Activated CD8-positive, alpha-beta memory T cell treated with anti-CD3 and anti-CD28 coated beads, Interleukin-2, amount 50 U/mL, for 48 hours (primary cell): ENCODE data around the gene CFAP97D2.

ENCODE experiments used
- DNase-seq: peaks from one replicate; pipeline ENCODE4 v3.0.0-alpha.2; 2020

The CFAP97D2 gene

DNA sequence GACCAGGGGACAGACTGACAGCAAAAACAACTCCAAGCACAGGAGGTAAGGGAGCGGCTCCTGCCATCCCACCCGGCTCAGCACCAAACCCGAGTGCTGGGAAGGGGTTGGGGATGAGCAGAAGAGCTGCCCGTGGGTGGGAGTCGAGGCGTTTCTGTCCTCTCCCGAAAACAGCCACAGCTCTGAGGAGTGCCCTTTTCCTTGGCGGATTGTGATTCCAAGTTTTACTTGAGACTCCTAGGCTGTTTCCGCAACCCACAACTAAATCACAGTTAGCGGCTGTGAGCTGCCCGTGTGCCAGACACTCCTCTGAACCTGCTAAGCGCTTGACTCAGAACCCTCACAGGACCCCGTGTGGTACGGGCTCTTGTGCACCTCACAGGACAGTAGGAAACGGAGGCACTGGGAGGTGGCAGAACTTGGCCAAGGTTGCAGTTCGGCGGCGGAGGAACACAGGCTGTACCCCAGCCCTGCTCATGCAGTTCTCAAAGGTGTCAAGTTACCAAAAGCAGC is 21.4 kb downstream of the CFAP97D2 start:
- no peak for DNase-seq

DNA sequence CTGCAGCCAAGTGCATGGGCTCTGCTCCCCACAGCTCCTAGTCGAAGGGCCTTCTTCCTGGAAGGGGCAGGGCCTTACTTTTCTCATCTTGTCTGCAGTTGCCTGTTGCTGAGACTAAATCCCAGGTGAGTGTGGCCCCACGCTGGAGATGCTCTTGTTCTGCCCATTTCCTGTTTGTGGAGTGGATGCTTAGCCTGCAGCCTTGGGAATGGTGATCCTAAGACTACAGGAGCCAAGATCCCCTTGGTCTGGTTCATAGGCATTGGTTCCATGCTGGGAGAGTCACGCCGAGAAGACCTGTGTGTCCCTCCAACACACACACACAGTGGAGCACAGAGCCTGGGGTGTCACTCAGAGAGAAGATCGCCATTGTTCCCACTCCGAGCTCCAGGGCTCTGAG is 23.5 kb downstream of the CFAP97D2 start:
- DNase-seq: no peak

DNA sequence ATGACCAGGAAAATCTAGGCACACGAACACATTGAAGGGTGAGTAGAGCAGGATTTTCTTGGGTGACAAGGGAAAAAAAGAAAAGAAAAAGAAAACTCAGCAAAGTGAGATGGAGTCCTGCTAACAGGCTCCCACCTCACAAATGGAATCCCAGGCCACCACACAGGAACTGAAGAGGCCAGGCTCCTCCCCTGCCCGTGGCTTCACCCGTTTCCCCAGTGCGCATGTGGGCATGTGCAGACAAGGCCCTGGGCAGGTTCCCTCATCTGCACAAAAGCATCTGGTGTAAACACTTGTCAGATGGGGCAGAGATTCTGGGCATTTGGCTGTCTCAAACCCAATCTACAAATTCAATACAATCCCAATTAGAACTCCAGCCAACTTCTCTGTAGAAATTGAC is 24.5 kb downstream of the CFAP97D2 start:
- DNase-seq: no peak

DNA sequence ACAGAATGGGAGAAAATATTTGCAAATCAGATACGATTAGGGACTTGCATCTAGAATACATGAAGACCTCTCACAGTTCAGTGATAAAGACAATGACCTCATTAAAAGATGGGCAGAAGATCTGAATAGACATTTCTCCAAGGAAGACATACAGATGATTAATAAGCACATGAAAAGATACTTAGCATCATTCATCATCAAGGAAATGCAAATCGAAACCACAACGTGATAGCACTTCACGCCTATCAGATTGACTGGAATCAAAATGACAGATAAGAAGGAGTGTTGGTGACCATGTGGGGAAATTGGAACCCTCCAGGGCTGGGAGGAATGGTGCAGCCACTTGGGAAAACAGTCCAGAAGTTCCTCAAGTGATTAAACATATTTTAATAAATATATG is 25.8 kb downstream of the CFAP97D2 start:
- DNase-seq: no peak

DNA sequence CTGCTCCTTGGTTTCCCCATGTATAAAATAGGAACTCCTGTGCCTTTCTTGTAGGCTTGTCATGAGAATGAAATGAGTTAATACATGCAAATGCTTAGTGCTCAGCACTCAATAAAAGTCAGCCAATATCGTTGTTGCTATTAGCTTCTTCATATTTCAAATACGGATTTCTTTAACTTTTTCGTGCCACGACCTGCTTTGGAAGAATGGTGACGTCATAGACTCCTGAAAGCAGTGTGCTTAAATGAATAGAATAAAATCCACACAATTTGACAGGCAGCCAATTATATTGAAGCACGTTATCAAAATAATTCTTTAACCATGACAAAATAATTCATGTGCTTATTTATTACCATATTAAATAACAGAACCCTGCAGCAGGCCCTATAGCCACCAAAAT is 29.1 kb downstream of the CFAP97D2 start:
- DNase-seq: no peak

DNA sequence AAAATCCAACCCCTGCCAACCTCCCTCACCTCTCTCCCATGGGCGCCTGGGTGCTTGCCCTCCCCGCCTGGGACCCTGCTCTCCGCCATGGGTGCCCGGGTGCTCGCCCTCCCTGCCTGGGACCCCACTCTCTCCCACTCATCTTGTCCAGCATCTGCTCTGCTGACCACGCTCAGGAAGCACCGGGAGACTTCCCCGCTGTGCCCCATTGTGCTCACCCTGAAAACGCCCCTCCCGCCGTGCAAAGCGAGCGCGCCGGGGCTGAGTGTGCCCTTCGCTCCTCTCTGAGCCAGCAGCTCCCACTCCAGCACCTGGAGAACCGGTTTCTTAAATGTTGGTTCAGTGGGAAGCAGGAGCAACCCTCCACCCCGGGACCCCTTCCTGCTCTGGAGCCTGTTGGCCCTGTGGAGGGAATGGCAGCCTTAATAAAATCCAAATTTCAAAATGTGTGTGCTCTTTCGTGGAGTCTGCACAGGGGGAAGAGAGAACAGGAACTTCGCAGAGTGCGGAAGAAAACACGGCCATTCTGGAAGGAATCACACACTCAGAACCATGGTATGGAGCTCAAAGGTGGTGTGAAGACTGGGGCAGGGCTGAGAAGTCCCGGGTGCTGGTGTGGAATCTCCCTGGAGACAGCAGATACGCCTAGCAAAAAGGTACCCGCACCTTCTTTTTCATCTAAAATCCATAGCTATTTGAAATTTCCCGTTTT is 32.5 kb downstream of the CFAP97D2 start:
- no peak for DNase-seq

DNA sequence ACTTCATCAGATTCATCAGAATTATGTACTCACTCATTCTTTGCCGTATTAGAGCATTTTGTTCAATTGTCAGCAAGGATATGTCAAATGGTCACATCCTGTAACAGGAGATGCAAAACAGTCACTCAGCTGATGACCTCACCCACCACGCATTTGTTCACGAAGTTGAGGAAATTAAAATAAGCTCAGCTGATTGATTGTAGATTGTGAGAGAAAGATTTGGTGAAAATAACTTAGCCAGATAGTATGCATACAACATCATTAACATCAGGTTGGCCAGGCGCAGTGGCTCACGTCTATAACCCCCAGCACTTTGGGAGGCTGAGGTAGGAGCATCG is 33.1 kb downstream of the CFAP97D2 start:
- DNase-seq: no peak

DNA sequence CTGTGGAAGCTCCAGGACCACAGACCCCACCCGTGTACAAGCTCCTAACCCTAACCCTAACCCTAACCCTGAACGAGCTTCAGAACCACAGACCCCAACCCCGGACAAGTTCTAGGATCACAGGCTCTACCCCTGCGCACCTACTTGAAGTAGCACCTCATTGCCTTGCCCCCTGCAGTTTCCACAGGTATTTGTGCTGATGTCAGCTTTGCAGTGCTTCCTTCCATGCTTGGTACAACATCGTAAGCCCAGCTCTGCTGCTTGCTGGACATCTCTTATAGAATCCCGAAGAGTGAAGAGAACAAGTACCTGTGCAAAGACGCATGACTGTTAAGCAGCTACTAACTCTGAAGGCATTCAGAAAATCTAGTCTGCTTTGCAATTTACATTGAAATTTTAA is 34.9 kb downstream of the CFAP97D2 start:
- no peak for DNase-seq

DNA sequence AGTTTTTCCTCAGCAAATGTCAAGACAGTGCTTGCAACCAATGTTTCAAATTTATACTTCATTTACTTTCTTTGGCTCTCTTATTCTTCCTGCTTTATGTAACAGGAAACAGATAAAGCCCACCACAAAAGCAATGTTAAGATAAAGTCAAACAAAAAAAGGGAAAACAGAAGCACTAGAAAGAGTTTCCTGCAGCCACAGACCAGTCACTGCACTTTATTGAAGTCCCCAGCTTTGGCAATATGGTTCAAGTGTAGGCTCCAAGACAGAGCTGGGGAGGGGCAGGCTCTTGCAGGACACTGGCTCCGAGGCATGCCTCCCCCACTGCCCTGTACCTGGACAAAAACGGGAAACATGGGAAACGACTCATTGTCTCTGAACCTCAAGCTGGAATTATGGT is 40.3 kb downstream of the CFAP97D2 start:
- DNase-seq: no peak

DNA sequence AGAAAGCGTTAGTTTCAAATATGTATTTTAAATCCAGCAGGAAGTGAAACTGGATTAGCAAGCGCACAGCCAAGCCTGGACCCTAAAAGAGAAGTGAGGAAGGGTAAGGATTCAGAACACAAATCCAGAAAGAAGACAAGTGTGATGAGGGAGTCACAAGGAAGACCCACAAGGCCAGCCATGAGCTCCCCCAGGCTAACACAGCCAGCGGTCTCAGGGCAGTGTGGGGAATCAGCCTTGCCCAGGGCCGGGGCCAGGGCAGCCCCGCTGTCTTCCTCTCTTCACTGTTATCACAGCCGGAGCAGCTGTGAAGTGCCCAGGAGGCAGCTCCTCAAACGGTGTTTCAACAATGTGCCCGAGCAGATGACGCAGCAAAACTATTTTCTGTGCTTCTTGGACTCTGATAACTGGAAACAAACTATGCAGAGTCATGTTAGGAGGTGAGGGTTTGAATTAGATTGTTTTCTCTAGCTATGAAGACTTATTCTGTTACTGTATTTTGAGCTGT is 43.5 kb downstream of the CFAP97D2 start:
- DNase-seq: no peak

DNA sequence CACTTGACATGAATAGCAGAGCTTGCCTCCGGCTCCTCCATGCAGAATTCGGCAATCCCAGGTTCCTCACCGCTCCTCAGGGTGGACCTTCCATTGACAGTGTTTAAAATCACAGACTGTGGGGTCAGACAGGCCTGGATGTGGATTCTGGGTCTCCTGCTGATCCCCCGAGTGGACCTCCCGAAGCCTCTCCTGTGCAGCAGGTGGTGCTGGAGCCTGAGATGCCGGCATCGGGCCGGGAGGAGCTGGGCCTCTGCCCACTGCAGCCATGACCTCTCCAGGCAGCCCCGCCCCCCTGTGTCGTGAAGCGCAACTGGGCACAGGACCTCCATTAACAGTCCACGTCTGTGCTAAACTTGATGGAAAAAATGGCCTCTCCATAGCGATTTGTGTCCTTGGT is 45.1 kb downstream of the CFAP97D2 start:
- DNase-seq: no peak

DNA sequence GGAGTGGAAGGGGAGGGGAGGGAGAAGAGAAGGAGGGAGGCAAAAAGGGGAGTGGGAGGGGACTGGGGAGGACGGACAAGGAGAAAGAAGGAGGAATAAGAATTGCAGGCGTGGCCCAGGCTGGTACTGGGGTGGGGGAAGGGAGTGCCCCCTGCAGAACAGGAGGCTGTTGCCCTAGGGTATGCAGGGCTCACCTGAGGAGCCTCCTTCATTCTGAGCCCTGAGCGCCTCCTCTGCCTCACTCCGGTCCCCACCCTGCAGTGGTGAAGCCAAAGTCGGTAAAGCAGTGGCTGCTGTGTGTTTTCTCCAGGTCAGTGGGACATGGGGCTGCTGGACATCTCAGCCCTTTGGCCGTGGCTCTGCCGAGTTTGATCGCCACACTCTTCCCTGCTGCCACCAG is 46.6 kb downstream of the CFAP97D2 start:
- DNase-seq: no peak

DNA sequence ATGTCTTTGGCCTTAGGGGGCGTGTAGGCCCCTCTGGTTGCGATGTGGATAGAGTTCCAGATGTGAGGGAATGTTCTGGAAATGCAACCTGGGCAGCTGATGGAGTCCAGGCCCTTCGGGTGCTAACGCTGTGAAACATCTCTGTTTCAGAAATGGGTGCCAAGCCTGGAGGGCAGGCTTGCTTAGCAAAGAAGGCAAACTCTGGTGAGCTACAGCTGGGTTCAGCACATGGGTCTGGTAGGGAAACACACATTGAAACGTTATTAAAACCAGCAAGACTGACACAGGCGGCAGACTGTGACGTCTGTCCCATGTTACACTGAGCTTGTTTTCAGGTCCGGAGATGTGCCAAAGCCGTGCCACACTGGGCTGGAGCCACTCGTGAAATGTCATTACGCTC is 47.0 kb downstream of the CFAP97D2 start:
- DNase-seq: no peak

DNA sequence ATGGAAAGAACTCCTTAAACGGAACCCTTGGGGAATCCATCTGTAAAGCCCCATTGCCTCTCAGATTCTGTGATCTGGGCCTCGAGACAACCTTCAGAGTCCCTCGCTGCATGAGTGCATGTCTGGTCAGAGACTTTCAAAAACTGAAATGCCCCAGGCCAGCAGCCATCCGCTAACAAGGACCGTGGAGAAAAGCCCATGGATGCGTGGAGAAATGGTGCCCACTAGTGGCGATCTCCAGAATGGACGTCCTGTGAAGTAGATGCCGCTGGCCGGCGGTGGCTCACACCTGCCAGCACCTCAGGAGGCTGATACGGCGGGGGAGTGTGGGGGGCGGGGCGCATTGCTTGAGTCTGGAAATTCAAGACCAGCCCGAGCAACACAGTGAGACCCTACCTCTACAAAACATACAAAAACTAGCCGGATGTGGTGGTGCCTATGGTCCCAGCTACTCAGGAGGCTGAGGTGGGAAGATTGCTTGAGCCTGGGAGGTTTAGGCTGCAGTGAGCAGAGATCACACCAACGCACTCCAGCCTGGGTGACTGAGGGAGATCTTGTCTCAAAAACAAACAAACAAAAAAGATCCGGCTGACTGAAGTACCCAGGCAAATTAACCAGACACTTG is 47.8 kb downstream of the CFAP97D2 start:
- peak; percentile 94 for DNase-seq

DNA sequence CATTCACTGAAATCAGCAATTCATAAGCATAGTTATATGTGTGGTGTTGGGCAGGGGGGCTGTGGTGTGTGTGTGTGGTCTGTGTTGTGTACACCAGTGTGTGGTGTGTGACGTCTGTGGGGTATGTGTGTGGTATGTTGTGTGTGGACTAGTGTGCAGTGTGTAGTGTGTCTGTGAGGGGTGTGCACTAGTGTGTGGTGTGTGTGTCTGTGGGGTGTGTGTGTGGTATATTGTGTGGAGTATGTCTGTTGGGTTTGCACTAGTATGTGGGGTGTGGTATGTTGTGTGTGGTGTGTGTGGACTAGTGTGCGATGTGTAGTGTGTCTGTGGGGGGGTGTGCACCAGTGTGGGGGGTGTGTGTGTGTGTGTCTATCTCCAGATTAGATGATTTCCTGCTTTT is 48.5 kb downstream of the CFAP97D2 start:
- no peak for DNase-seq

DNA sequence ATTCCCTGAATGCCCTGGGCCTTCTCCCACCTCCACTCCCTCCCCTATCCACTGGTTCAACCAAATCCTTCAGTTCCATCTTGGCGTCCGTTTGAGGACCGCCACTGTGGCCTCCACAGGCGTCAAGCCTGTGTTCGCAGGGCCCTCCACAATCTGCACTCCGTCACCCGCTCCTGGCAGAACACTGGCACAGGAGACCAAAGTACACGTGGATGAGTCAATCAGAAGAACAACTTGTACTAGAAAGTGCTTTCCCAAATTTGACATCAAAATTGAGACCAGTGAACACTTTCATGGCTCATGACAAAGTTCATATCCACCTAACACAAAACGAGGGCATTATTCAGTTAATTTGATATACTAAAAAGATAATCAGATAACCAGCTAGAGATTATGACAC is 49.1 kb downstream of the CFAP97D2 start:
- no peak for DNase-seq

DNA sequence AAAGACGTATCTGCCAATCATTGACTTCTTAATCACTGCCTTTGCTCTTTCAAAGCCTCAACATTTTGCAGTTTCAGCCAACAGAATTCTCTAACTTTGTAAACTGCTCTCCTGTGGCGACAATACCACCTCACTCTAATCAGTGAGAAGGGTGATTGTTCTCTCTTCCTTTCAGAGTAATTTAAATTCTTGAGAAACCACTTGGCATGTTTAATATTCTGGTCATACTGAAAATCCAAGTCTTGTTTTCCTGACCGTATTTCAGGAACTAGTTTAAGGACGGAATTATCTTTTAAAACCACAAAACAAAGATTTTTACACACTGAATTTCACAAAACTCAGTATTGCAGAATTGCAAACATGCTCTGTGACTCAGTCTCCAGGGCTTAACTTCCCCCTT is 50.4 kb downstream of the CFAP97D2 start:
- no peak for DNase-seq

DNA sequence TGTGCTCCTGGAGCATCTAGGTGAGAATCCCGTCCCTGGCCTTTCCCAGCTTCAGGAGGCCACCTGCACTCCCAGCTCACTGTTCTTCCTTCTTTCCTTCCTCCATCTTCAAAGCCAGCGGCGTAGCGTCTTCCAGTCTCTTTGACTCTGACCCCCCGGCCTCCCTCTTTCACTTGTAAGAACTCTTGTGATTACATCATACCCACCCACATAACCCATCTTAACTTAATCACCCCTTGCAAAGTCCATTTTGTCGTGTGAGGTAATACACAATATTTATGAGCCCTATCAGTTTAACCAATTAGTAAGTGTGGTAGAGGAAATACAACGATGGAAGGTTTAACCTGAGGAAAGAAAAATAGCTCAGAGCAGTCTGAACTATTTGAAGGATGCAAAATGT is 51.1 kb downstream of the CFAP97D2 start:
- no peak for DNase-seq

DNA sequence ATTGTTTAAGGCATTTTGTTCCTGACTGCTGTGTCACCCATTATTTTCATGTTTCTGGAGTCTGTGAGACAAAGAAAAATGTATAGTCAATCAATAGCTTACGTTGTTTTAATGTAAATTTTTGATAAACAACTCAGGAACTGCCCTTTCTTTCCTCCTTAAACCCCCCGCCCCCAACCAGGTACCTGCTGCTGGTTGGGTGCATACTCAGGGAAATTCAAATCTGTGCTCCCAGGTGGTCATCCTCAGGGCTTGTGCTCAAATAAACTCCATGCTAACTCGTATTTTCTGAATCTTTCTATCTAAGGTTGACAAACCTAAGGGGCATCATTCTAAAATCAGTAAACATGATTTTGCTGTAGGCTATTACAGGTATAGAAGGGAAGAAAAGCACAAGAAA is 51.5 kb downstream of the CFAP97D2 start:
- DNase-seq: no peak

DNA sequence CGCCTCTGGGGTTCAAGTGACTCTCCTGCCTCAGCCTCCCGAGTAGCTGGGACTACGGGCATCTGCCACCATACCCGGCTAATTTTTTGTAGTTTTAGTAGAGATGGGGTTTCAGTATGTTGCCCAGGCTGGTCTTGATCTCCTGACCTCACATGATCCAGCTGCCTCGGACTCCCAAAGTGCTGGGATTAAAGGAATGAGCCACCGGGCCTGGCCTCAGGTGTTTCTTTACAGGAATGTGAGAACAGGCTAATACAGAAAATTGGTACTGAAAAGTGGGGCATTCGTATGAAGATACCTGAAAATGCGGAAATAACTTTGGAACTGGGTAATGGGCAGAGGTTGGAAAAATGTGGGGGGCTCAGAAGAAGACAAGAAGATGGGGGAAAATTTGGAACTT is 52.8 kb downstream of the CFAP97D2 start:
- no peak for DNase-seq

DNA sequence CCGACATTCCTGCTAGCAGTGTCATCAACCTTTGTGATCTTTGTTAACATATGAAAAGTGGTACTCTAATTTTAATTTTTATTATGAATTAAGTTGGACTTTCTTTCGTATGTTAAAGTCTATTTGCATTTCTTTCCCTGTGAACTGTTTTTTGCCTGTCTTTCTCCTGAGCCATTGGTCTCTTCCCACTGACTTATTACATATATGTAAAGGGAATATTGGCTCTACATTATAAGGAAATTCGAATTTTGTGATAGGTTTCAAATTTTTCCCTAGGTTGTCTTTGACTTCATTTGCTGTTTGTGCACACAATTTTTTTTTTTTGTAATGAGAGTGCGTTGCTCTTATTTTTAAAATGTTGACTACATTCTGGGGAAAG is 55.2 kb downstream of the CFAP97D2 start:
- DNase-seq: no peak

DNA sequence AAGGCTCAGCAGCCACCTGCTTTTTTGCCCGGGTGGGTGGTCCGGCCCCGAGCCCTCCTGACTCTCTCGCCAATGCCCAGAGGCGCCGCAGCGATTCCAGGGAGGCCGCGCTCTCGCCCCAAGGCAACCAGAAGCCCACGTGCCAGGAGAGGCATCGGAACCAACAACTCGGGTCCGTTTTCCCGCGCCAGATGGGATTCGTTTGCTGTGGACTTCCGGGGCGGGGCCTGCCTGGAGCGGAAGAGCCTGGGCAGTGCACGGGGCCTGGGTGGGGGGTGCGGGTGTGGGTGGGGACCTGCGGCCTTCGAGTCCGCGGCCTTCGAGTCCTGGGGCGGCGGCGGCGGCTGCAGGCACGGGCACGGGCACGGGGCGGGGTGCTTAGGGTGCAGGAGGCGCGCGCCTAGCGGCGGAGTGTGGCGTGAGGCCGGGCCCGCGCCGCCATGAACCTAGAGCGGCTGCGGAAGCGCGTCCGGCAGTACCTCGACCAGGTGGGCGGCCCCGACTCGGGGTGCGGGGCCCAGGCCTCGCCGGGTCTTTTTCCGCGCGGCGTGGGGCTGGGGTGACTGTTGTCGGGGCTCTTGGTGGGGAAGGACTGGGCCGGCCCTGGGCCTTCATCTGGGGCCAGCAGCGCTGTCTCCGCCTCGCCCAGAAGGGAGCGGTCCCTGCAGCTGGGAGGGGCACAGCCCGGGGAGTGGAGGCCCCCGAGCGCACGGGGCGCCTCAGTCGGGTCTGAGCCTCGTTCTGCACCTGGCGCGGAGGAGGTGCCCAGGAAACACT is 55.8 kb downstream of the CFAP97D2 start, which contains the start of gene CDC16:
Gene CDC16, plus strand, starts transcription at position 253 of the 777 bp plus-strand sequence. Its CDS starts 188 bp downstream, at position 441.
- DNase-seq: peak; percentile 92

DNA sequence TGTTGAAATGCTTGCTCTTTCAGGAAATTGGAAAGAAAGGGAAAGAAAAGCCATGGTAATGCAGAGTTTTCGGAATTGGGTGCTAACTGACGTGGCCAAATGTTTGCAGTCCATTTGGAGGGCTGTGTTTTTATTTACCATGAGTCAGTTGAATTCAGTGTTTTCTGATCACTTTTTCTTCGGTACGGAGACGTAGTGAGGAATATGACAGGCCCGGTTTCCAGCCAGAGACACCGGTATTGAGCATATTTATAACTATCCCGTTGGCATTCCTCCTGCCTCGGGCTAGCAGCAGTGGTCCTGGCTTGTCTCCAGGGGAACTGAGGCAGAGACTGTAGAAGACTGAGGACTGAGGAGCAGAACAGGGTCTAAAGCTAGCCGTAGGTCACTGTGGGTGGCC is 56.6 kb downstream of the CFAP97D2 start:
- DNase-seq: no peak

DNA sequence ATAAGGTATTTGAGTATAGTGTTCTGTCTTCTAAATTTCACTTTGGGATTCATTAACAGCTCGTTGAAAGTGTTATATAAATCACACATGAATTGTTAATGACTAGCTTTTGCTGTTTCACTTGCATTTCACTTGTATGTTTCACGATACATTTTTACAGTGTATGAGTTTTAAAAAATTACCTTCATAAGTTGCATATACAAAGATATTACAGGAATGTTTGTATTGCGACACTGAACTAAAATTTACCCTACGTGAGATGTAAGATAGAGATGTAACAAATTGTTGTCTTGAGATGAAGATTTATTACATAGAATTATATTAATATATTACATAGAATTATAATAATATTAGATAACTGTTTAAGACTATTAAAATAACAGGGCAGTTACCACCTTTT is 57.2 kb downstream of the CFAP97D2 start:
- DNase-seq: no peak
